Measurements from ENCODE around the gene RGS9.
"Not testable (repeated sequence)": the region's sequence is repeated elsewhere in the genome, so short reads cannot be mapped to it uniquely, and the experiment has no call there.

Gene RGS9

GRCh38 chr17:65115839-65116238, 21.3 kb upstream of the RGS9 start:
- no peak for DNase-seq (ENCODE audit: low spot score)

GRCh38 chr17:65116515-65116914, 20.7 kb upstream of the RGS9 start:
- DNase-seq (ENCODE audit: low spot score) = not testable (repeated sequence)

GRCh38 chr17:65117384-65118035, 19.7 kb upstream of the RGS9 start:
- no peak for DNase-seq (ENCODE audit: low spot score)

DNA sequence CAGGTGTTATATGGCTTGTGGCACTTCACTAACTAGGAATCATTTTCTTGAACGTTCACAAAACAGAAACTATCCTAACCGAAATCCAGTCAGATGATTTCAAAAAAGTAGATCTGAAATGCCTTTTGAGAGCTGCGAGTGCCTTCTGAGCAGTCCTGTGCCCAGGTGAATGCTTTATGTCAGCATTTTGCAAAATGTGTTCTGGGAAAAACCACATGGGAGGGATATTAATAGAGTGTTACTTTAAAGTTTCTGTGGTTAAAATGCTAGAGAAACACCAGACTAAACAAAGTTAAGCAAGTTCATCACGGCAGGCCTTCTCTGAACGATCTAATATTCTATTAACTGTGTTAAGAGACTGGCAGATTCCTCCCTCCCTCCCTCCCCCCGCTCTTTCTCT, 15.8 kb upstream of the RGS9 start:
- DNase-seq (ENCODE audit: low spot score) = no peak

GRCh38 chr17:65121916-65122806, 15.0 kb upstream of the RGS9 start:
- no peak for DNase-seq (ENCODE audit: low spot score)

- DNase-seq (ENCODE audit: low spot score) = peak; percentile 78
These were observed 14.1 kb upstream of the RGS9 start for GRCh38 chr17:65122836-65123756.

- no peak for DNase-seq (ENCODE audit: low spot score)
These were observed 13.2 kb upstream of the RGS9 start for GRCh38 chr17:65123757-65124675.

- no peak for DNase-seq (ENCODE audit: low spot score)
These were observed 6.3 kb upstream of the RGS9 start for GRCh38 chr17:65130832-65131231.

GRCh38 chr17:65131240-65131639, 5.9 kb upstream of the RGS9 start:
- DNase-seq (ENCODE audit: low spot score) = no peak

- DNase-seq (ENCODE audit: low spot score) = no peak
These were observed 5.2 kb upstream of the RGS9 start for GRCh38 chr17:65131946-65132345.

DNA sequence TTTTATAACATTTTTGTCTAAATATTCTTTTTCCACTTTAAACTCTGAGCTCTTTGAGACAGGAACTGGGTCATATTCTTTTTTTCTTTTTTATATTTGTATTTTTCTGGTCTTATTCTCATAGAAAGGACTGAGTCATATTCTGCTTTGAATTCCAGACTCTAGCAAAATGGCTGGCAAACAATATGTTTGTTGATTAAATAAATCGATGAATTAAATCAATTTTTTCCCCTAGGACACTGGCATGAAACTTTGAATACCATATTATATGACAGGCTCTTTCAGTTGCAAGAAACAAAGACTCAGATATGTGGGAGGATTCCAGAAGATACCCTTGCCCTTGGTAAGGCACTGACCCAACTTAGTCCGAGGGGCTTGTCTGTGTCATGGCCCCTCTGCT, 3.1 kb upstream of the RGS9 start:
- no peak for DNase-seq (ENCODE audit: low spot score)

DNA sequence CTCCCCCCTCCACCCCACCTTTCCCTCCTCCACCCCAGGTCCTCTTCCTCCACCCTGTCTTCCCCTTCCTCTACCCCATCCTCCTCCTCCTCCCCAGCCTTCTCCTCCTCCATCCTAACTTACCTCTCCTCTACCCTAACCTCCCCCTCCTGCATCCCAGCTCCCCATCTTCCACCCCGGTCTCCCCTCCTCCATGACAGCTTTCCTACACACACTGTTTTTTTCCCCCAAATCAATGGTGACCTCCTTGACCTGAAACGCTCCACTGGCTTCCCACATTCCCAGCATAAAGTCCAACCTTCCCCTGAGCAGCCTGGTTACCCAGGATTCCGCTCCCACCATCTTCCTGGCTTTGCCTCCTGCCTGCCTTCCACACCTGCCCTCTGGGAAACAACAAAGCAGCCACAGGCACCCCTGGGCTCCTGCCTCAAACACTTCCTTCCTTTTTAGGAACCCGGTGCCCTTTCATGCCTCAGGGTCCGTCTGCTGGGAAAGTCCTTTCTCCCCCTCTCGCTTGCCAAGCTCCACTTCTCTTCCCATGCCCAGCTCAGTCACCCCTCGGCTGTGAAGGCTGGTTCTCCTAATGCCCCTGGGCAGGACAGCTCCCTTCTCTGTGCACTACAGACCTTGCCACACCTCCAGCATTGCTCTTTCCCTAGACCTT, 2.1 kb downstream of the RGS9 start:
- no peak for DNase-seq (ENCODE audit: low spot score)

DNA sequence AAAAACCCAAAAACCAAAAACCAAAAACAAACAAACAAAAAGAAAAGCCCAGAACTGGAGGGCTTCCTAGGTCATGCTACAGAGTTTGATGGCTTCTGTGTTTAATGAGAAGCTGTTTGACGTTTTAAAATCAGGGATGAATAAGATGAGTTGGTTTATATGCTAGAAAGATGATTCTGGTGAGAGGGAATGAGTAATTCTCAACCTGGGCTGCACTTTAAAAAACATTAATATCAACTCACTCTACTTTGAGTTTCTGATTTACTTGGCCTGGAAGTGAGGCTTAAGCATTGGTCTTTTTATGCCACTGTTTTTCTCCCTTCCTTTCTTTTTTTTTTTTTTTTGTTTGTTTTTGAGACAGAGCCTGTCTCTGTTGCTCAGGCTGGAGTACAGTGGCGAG, 5.1 kb downstream of the RGS9 start:
- DNase-seq (ENCODE audit: low spot score) = no peak

DNA sequence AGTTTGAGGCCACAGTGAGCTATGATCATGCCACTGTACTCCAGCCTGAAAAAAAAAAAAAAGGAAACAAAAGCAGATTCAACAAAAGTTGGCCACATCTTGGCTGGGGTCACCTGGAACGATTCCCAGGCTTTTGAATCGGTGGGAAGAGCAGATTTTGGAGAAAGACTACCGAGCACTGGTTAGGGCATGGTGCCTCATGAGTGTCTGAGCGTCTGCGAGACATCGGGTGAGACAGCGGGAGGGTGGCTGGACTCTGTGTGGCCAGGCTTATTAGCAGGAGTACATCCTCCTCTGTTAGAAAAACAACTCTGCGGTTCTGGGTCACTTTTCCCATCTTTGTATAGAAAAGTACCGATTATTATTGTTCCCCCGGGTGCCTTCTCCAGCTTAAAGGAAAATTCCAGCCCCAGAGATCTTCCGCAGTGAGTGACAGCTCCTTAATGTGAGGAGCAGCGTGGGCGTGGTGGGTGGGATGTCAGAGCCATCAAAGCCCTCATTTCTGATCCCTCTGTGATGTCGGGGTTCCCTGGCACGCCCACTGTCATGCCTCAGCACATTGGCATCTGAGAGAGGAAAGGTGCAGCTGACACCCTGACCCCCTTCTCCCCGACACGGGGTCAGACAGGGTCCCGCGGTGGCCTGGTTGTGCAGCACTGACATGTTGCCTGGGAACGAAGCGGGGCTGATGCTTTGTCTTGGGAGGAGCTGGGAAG, 6.9 kb downstream of the RGS9 start:
- DNase-seq (ENCODE audit: low spot score) = no peak

DNA sequence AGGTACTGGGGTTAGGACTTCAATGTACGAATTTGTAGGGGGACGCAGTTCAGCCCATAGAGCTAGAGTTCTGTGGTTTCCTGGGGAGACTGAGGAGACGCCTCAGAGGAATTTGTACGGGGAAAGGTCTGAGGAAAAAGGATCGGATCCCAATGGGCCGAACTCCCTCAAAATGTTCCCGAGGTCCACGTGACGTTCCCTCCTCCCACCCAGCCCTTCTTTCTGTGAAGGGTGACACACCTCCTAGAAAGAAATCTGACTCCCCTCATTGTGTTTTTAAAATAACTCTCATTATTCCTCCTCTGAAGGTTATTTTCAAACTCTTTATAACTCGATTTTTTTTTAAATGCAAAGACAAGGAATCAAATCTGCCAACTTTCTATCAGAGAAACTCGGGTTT, 8.6 kb downstream of the RGS9 start:
- no peak for DNase-seq (ENCODE audit: low spot score)

DNA sequence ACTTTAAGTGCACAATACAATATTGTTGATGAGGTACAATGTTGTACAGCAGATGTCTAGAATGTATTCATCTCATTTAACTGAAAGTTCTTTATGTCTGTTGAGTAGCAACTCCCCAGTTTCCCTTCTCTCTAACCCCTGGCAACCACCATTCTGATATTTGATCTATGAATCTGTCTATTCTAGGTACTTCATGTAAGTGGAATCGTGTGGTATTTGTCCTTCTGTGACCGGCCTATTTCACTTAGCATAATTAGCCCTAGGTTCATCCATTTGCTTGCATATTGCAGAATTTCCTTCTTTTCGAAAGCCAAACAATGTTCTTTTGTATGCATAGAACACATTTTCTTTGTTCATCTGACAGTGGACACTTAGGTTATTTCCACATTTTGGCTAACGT, 10.8 kb downstream of the RGS9 start:
- DNase-seq (ENCODE audit: low spot score) = peak; percentile 19

GRCh38 chr17:65154770-65155589, 17.8 kb downstream of the RGS9 start:
- peak; percentile 22 for DNase-seq (ENCODE audit: low spot score)

DNA sequence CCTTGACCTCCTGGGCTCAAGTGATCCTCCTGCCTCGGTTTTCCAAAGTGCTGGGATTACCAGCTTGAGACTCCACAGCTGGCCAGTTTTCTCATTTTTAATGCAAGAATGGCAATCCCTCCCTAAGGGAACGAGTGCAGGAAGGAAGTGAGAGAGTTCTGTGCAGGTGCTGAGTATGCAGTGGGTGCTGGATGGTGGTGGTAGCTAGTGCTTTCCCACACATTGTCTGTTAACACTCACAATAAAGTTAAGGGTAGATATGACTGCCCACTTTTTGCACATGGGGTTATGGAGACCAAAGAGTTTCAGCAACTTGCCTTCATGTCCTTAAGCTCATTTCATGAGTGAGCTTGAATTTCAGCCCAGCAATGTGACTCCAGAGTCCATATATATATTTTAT, 18.5 kb downstream of the RGS9 start:
- no peak for DNase-seq (ENCODE audit: low spot score)

DNA sequence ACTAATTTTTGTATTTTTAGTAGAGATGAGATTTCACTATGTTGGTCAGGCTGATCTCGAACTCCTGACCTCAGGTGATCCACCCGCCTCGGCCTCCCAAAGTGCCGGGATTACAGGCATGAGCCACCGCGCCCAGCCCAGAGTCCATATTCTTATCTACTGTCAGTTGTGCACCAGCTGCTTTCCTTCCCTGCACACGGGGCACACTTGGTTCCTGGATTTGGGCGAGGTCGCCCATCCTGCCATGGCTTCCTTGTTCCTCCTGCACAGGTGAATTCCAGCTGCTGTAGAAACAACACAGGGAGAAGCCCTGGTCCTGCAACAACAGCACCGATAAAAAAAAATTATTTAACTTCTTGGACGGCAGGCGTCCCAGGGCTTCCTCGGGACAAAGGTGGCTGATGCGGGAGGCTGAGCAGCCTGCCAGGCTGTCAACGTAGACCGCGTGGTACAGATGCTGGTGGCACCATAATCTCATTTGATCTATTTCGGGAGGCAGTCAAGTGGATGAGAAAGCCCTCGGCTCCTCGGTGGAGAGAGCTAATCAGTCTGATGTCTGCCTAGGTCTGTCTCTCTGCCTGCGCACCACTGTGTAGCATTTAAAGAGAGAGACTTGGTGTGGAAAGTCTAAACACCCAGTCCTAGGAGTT, 19.1 kb downstream of the RGS9 start:
- DNase-seq (ENCODE audit: low spot score) = no peak
